Measurements from ENCODE around the gene SETBP1. TPM values are rescaled to one million over a fixed set of nuclear protein-coding genes. Genes with fewer than 3 reads are reported as not detected.

Gene SETBP1
- total and polyA plus RNA-seq, 2 of the 4 experiments (the other 2 are of a cell fraction): 0.19 to 0.36 TPM

DNA sequence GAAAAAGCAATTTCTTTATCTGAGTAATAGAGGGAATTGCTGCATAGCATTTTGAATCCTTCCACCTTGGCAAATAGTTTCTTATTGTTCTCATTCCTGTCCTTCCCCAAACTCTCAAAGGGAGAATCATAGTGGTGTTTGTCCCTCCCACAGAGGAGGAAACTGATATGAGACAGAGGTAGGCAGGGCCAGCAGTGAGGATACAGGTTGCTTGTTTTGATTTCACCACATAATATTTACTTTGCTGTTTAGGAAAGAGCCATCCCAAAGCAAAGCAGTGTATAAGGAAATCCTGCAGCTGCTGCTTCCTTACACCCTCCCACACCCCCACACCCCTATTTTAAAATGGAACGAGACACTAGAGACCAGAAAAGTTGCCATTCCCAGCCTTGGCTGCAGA lies 195.3 kb downstream of the SETBP1 start:
- POLR2A ChIA-PET (ENCODE audit: unreplicated experiment): no interaction called here
- no peak overlapping the region for H3K4ac ChIP-seq (ENCODE audit: low read depth, low read length)
- no peak overlapping the region for H3K27ac ChIP-seq (ENCODE audit: insufficient read depth, low read length)
- H4K91ac ChIP-seq (ENCODE audit: insufficient read depth, low read depth, low read length): no peak overlapping the region
- no peak for TF ChIP-seq CEBPB (IDR thresholded peaks at IDR 0.05; ENCODE audit: low read depth, low read length)
- no peak for TF ChIP-seq FOS (IDR thresholded peaks at IDR 0.05; ENCODE audit: low read depth, low read length)
- TF ChIP-seq MXI1 (IDR thresholded peaks at IDR 0.05; ENCODE audit: borderline replicate concordance, low read depth, low read length): no peak
- TF ChIP-seq NFE2L2 (IDR thresholded peaks at IDR 0.05; ENCODE audit: low read depth, low read length): no peak
- TF ChIP-seq RAD21 (IDR thresholded peaks at IDR 0.05; ENCODE audit: low read length): no peak
- no peak for TF ChIP-seq RCOR1 (IDR thresholded peaks at IDR 0.05; ENCODE audit: insufficient replicate concordance, low read length)
- TF ChIP-seq, protein P1, sequence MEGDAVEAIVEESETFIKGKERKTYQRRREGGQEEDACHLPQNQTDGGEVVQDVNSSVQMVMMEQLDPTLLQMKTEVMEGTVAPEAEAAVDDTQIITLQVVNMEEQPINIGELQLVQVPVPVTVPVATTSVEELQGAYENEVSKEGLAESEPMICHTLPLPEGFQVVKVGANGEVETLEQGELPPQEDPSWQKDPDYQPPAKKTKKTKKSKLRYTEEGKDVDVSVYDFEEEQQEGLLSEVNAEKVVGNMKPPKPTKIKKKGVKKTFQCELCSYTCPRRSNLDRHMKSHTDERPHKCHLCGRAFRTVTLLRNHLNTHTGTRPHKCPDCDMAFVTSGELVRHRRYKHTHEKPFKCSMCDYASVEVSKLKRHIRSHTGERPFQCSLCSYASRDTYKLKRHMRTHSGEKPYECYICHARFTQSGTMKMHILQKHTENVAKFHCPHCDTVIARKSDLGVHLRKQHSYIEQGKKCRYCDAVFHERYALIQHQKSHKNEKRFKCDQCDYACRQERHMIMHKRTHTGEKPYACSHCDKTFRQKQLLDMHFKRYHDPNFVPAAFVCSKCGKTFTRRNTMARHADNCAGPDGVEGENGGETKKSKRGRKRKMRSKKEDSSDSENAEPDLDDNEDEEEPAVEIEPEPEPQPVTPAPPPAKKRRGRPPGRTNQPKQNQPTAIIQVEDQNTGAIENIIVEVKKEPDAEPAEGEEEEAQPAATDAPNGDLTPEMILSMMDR (conservative IDR thresholded peaks at IDR 0.05; ENCODE audit: low read depth, low read length): no peak
- TF ChIP-seq, protein P2, sequence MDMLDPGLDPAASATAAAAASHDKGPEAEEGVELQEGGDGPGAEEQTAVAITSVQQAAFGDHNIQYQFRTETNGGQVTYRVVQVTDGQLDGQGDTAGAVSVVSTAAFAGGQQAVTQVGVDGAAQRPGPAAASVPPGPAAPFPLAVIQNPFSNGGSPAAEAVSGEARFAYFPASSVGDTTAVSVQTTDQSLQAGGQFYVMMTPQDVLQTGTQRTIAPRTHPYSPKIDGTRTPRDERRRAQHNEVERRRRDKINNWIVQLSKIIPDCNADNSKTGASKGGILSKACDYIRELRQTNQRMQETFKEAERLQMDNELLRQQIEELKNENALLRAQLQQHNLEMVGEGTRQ (IDR thresholded peaks at IDR 0.05; ENCODE audit: low read depth, low read length): no peak
- TF ChIP-seq POLR2A (IDR thresholded peaks at IDR 0.05; ENCODE audit: low read depth, low read length): no peak
- TF ChIP-seq RFX5 (IDR thresholded peaks at IDR 0.05; ENCODE audit: low read depth, low read length): no peak
- no peak for TF ChIP-seq BHLHE40 (IDR thresholded peaks at IDR 0.05; ENCODE audit: low read depth, low read length)
- no peak for TF ChIP-seq MAFK (IDR thresholded peaks at IDR 0.05; ENCODE audit: low read depth, low read length)
- TF ChIP-seq SMC3 (IDR thresholded peaks at IDR 0.05; ENCODE audit: low read depth, low read length): no peak
- TF ChIP-seq, protein P3, sequence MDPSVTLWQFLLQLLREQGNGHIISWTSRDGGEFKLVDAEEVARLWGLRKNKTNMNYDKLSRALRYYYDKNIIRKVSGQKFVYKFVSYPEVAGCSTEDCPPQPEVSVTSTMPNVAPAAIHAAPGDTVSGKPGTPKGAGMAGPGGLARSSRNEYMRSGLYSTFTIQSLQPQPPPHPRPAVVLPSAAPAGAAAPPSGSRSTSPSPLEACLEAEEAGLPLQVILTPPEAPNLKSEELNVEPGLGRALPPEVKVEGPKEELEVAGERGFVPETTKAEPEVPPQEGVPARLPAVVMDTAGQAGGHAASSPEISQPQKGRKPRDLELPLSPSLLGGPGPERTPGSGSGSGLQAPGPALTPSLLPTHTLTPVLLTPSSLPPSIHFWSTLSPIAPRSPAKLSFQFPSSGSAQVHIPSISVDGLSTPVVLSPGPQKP (IDR thresholded peaks at IDR 0.05; ENCODE audit: borderline replicate concordance, low read depth, low read length): no peak
- TF ChIP-seq MAZ (IDR thresholded peaks at IDR 0.05; ENCODE audit: borderline replicate concordance, low read depth, low read length): no peak
- TF ChIP-seq CHD1 (IDR thresholded peaks at IDR 0.05; ENCODE audit: low read depth, low read length): no peak
- no peak overlapping the region for H2AK5ac ChIP-seq (ENCODE audit: low read depth, low read length)
- no peak overlapping the region for H2AK9ac ChIP-seq (replicated peaks; ENCODE audit: low read depth, low read length, poor library complexity)
- H3K27me3 ChIP-seq (ENCODE audit: control insufficient read depth, insufficient read depth, low read length): no peaks in the 10 kb centered on the region
- H3K4me1 ChIP-seq (ENCODE audit: control insufficient read depth, insufficient read depth, low read length): no peaks in the 10 kb centered on the region
- H3K9me3 ChIP-seq (ENCODE audit: control insufficient read depth, insufficient read depth, low read length): no peaks in the 10 kb centered on the region
- ATAC-seq (ENCODE audit: low read depth) (no peak), DNase-seq (no peak)
- H4K20me1 ChIP-seq (ENCODE audit: insufficient read depth, low read length): no peaks in the 10 kb centered on the region
- WGBS, 2 experiments (ENCODE audit: extremely low coverage in 2 of 2, insufficient read length in 1 of 2): no CpG with 5 or more reads among the region's 1 CpG
- in situ Hi-C loops (cut with MboI; ENCODE audit: low sequenced_read_pairs) (loop anchor here (25.0 kb wide), 1 partner anchor 739 kb away; no protein-coding TSS in a partner anchor), intact Hi-C loops (cut with micrococcal nuclease) (no loop called here), dilution Hi-C loops (cut with HindIII; ENCODE audit: low sequenced_read_pairs, unreplicated experiment) (no loop called here)
- H4K8ac ChIP-seq (ENCODE audit: low read depth in 2 of 2, low read length in 2 of 2): no peak overlapping the region
- no peak overlapping the region for H3K56ac ChIP-seq (ENCODE audit: extremely low read depth, insufficient read depth, low read length)
- BruUV-seq (replicated peaks): no TSS peak
- no peak overlapping the region for H2BK120ac ChIP-seq (ENCODE audit: low read depth, low read length)
- H4K5ac ChIP-seq (ENCODE audit: low read depth, low read length): no peak overlapping the region
- no peaks in the 10 kb centered on the region for H3K36me3 ChIP-seq (ENCODE audit: control insufficient read depth, insufficient read depth, low read length)
- H3K79me1 ChIP-seq (ENCODE audit: low read depth in 1 of 2, low read length in 2 of 2): no peaks in the 10 kb centered on the region
- no peak overlapping the region for H3K4me3 ChIP-seq (ENCODE audit: insufficient read depth, low read depth, low read length)
- no peak overlapping the region for H3K14ac ChIP-seq (replicated peaks; ENCODE audit: low read depth, low read length)
- H2BK15ac ChIP-seq (ENCODE audit: low read depth, low read length): no peak overlapping the region
- H2AFZ ChIP-seq (replicated peaks; ENCODE audit: low read length, poor library complexity): no peak overlapping the region
- CTCF ChIA-PET: no interaction called here
- H3K9me1 ChIP-seq (ENCODE audit: insufficient read depth, low read length): no peaks in the 10 kb centered on the region; the same call in 1 of the 2 replicates
- H3K9ac ChIP-seq (ENCODE audit: low read depth, low read length): no peak overlapping the region
- no peak overlapping the region for H3K18ac ChIP-seq (ENCODE audit: low read depth, low read length)
- no peak overlapping the region for H2BK20ac ChIP-seq (ENCODE audit: low read depth, low read length)
- no peak overlapping the region for H3K4me2 ChIP-seq (ENCODE audit: low read depth, low read length)
- no peak overlapping the region for H3K23ac ChIP-seq (ENCODE audit: low read depth, low read length)
- H2BK5ac ChIP-seq (ENCODE audit: low read depth, low read length, poor library complexity, severe bottlenecking): no peak overlapping the region

Data from IMR-90 (cell line).